ENCODE results near the gene STK4.
A peak's percentile ranks its signal among the peaks of the same experiment; 100 is the strongest.

The STK4 gene

DNA sequence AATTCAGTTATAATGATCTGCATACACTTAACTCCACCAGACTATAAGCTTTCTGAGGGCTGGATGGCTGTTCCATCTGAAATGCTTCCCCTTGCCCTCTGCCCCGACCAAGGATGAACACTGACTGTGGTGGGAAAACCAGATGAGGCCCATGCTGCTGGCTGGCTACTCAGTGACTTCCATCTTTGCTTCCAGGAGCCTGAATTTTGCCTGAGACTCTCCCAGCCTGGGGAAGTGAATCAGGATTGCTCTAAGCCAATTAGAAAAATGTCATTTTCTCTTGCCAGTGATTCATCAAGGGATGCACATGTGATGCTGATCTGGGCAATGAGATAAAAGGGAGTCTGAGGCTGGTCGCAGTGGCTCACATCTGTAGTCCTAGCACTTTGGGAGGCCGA, 4.4 kb upstream of the STK4 start:
- no CpG with 5 or more reads among the region's 3 CpGs for WGBS (ENCODE audit: insufficient coverage, insufficient read length)
- Histone ChIP-seq H3K4me3 (ENCODE audit: low read length) (no peak overlapping the region), H3K9me3 (ENCODE audit: control insufficient read depth, insufficient read depth, low read length) (no peaks in the 10 kb centered on the region), H3K27me3 (ENCODE audit: control insufficient read depth, insufficient read depth, low read length) (no peaks in the 10 kb centered on the region), H3K27ac (ENCODE audit: low read length) (no peak overlapping the region), H3K4me1 (ENCODE audit: control insufficient read depth, insufficient read depth, low read length) (no peaks in the 10 kb centered on the region), H3K36me3 (ENCODE audit: control insufficient read depth, insufficient read depth, low read length) (no peaks in the 10 kb centered on the region)
- DNase-seq (ENCODE audit: low read depth, low spot score), result no peak

DNA sequence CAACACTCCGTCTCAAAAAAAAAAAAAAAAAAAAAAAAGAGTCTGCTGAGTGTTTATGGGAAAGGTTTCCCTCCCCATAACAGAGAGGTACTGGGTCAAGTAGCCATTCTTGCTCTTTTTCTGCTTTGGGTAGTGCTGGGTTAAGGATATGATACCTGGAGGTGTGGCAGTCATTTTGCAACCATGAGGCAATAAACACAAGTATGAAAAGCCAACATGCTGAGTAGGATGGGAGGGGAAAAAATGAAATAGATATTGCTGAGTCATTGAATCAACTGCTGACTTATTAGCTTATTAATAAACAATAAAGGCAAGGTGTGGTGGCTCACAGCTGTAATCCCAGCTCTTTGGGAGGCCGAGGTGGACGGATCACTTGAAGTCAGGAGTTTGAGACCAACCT, 3.8 kb upstream of the STK4 start:
- no peak overlapping the region for H3K27ac ChIP-seq (ENCODE audit: low read length)
- 0 out of 2 replicates have a peak, but pooled peaks cover under 1% of the 10 kb centered on the region for H3K4me1 ChIP-seq (ENCODE audit: control insufficient read depth, insufficient read depth, low read length)
- DNase-seq (ENCODE audit: low read depth, low spot score), result no peak
- H3K9me3 ChIP-seq (ENCODE audit: control insufficient read depth, insufficient read depth, low read length), result no peaks in the 10 kb centered on the region
- no peaks in the 10 kb centered on the region for H3K36me3 ChIP-seq (ENCODE audit: control insufficient read depth, insufficient read depth, low read length)
- WGBS (ENCODE audit: insufficient coverage, insufficient read length), result no CpG with 5 or more reads among the region's 3 CpGs
- H3K4me3 ChIP-seq (ENCODE audit: low read length), result no peak overlapping the region
- no peaks in the 10 kb centered on the region for H3K27me3 ChIP-seq (ENCODE audit: control insufficient read depth, insufficient read depth, low read length)

DNA sequence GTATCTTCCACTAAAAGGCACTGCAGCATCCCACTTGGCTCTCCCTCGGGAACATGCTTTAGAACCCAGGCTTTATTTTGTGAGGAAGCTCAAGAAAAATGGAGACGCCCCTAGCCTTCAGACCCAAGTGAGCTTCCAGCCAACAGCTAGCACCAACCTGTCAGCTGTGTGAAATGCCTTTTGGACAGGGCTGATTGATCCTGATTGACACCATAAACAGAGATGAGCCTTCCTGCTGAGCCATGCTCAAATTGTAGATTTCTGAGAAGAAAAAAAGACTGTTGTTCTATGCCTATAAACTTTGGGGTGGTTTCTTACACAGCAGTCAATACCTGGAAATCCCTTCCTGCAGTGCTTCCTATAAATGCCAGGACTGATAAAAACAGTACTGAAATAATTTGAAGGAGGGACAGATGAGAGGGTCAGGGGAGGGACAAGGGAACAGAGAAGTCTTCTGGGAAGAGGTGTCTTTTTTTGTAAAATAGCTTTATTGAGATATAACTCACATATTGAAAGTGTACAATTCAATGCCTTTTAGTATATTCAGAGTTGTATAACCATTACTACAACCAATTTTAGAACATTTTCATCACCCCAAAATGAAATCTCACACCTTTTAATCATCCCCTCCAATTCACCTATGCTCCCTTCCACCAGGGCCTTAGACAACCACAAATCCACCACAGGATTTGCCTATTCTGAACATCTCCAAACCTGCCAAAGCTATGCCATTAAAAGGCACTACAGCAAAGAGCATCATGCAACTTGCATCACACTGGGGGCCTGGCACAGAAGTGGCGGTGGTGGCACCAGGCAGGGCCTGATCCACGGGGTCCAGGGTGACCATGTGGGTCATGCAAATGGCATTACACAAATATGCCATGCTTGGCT, 2.7 kb upstream of the STK4 start:
- no peak overlapping the region for H3K27ac ChIP-seq (ENCODE audit: low read length)
- DNase-seq (ENCODE audit: low read depth, low spot score), result no peak
- no CpG with 5 or more reads among the region's 4 CpGs for WGBS (ENCODE audit: insufficient coverage, insufficient read length)

DNA sequence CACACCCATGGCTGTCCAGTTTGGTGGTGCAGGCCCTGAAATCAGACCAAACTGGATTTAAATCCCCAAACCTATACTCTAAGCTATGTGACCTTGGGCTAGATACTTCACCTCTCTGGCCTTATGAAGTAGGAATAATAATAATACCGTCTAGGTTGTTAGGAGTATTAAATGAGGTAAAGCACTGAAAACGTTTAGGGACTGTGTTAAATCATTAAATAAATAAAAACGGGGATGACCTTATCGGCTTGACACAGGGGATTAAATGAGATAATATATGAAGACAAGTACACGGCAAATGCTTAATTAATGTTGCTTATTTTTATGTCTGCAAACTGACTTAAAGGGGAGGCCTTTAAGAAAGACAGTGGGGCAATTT, 672 bp upstream of the STK4 start:
- 0 out of 2 replicates have a peak, but pooled peaks cover 1% of the 10 kb centered on the region for H3K4me1 ChIP-seq (ENCODE audit: control insufficient read depth, insufficient read depth, low read length)
- no peak for DNase-seq (ENCODE audit: low read depth, low spot score)
- H3K4me3 ChIP-seq (ENCODE audit: low read length), result peak overlapping the region; percentile 80; the same call in 1 of the 2 replicates
- H3K9me3 ChIP-seq (ENCODE audit: control insufficient read depth, insufficient read depth, low read length), result no peaks in the 10 kb centered on the region
- no peaks in the 10 kb centered on the region for H3K36me3 ChIP-seq (ENCODE audit: control insufficient read depth, insufficient read depth, low read length)
- no CpG with 5 or more reads among the region's 5 CpGs for WGBS (ENCODE audit: insufficient coverage, insufficient read length)
- no peaks in the 10 kb centered on the region for H3K27me3 ChIP-seq (ENCODE audit: control insufficient read depth, insufficient read depth, low read length)
- H3K27ac ChIP-seq (ENCODE audit: low read length), result no peak overlapping the region

More for the DNA sequence above, 2.7 kb upstream of the STK4 start:
- Histone ChIP-seq H3K4me1 (ENCODE audit: control insufficient read depth, insufficient read depth, low read length) (0 out of 2 replicates have a peak, but pooled peaks cover 1% of the 10 kb centered on the region), H3K9me3 (ENCODE audit: control insufficient read depth, insufficient read depth, low read length) (no peaks in the 10 kb centered on the region), H3K36me3 (ENCODE audit: control insufficient read depth, insufficient read depth, low read length) (no peaks in the 10 kb centered on the region), H3K4me3 (ENCODE audit: low read length) (no peak overlapping the region), H3K27me3 (ENCODE audit: control insufficient read depth, insufficient read depth, low read length) (no peaks in the 10 kb centered on the region)

DNA sequence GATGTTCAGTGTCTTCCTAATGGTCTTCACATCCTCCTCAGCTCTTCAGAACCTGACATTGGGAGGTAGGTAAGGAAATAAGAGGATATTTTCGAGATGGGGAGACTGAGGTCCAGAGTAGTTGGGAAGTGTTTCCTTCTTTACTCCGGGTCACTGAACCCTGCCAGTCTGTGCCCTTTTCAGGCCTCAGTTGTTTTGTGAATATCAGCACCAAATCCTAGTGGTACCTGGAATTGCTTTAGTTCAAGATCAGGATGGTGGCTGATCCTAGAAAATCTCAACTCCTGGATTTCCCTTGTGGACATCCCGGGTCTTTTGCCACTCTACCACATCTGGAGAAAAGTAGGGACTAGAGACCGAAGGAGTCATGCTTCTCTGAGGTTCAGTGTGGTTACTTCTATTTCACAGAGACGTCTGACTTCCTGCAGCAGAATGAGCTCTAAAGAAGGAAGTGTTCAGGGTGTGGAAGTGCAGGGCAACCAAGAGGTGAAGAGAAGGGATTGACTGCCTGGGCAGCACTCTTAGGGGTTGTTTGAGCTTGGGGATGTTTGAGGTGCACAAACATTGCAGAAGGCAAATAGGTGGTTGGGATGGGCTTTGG, 995 bp downstream of the STK4 start:
- WGBS (ENCODE audit: insufficient coverage, insufficient read length), result no CpG with 5 or more reads among the region's 5 CpGs
- peak overlapping the region; percentile 80; the same call in 1 of the 2 replicates for H3K4me3 ChIP-seq (ENCODE audit: low read length)
- no peaks in the 10 kb centered on the region for H3K36me3 ChIP-seq (ENCODE audit: control insufficient read depth, insufficient read depth, low read length)
- no peak for DNase-seq (ENCODE audit: low read depth, low spot score)
- H3K27ac ChIP-seq (ENCODE audit: low read length), result no peak overlapping the region
- H3K9me3 ChIP-seq (ENCODE audit: control insufficient read depth, insufficient read depth, low read length), result no peaks in the 10 kb centered on the region
- 0 out of 2 replicates have a peak, but pooled peaks cover 1% of the 10 kb centered on the region for H3K4me1 ChIP-seq (ENCODE audit: control insufficient read depth, insufficient read depth, low read length)
- no peaks in the 10 kb centered on the region for H3K27me3 ChIP-seq (ENCODE audit: control insufficient read depth, insufficient read depth, low read length)

DNA sequence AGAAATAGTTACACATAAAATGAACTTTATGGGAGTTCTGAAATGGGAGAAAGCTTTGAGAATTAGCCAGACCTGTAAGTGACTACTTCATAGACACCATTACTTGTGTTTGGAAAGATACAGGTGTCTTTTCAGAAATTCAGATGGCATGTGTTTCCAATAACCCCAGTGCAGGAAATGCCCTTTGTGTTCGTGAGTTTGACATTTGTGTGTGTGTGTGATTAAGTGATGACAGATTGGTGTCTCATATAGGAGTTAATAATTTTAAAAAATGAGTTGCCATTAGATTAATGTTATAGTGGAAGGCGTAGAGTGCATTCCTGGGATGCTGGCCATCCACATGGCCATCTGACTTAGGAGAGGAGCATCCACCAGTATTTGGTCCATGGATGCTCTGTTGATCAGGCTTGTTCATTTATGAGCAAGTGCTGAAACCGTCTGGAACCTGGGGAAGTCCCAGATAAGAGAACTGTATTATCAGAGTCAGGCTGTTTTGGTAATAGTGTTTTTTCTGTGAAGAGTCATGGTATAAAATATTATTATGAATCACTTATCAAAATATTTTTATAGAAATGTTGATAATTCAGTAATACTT, 3.1 kb downstream of the STK4 start:
- DNase-seq (ENCODE audit: low read depth, low spot score), result no peak
- no CpG with 5 or more reads among the region's 3 CpGs for WGBS (ENCODE audit: insufficient coverage, insufficient read length)
- no peak overlapping the region for H3K4me3 ChIP-seq (ENCODE audit: low read length)
- peaks cover 2% of the 10 kb centered on the region; the same call in 1 of the 2 replicates for H3K36me3 ChIP-seq (ENCODE audit: control insufficient read depth, insufficient read depth, low read length)
- 0 out of 2 replicates have a peak, but pooled peaks cover 1% of the 10 kb centered on the region for H3K4me1 ChIP-seq (ENCODE audit: control insufficient read depth, insufficient read depth, low read length)
- no peaks in the 10 kb centered on the region for H3K27me3 ChIP-seq (ENCODE audit: control insufficient read depth, insufficient read depth, low read length)
- no peaks in the 10 kb centered on the region for H3K9me3 ChIP-seq (ENCODE audit: control insufficient read depth, insufficient read depth, low read length)
- H3K27ac ChIP-seq (ENCODE audit: low read length), result no peak overlapping the region

DNA sequence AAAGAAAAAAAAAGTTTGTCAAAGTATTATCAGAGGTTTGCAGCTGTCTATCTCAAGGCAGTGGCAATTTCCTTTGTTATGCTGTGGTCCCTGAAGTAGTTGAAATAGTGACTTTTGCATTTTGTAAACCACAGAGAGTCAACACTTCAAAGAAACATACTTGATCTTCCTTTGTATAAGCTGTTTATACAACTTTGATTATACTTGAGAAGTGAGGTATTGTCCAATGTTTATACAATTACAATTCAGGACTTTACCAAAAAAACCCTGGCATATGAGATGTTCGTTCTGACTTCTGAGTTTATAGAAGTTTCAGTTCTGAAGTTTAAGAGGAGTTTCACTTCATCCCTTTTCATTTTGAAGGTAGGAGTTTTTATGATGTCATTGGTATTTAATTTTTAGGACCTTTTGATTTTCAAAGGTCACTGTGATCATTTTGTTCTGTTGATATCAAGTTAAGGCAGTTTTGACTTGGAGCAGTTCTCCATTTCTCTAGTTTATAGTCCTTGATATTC, 4.0 kb downstream of the STK4 start:
- no CpG with 5 or more reads among the region's 1 CpG for WGBS (ENCODE audit: insufficient coverage, insufficient read length)
- no peaks in the 10 kb centered on the region for H3K9me3 ChIP-seq (ENCODE audit: control insufficient read depth, insufficient read depth, low read length)
- 0 out of 2 replicates have a peak, but pooled peaks cover 1% of the 10 kb centered on the region for H3K4me1 ChIP-seq (ENCODE audit: control insufficient read depth, insufficient read depth, low read length)
- H3K27ac ChIP-seq (ENCODE audit: low read length), result no peak overlapping the region
- no peak for DNase-seq (ENCODE audit: low read depth, low spot score)
- H3K36me3 ChIP-seq (ENCODE audit: control insufficient read depth, insufficient read depth, low read length), result peaks cover 2% of the 10 kb centered on the region; the same call in 1 of the 2 replicates
- H3K27me3 ChIP-seq (ENCODE audit: control insufficient read depth, insufficient read depth, low read length), result no peaks in the 10 kb centered on the region
- no peak overlapping the region for H3K4me3 ChIP-seq (ENCODE audit: low read length)

DNA sequence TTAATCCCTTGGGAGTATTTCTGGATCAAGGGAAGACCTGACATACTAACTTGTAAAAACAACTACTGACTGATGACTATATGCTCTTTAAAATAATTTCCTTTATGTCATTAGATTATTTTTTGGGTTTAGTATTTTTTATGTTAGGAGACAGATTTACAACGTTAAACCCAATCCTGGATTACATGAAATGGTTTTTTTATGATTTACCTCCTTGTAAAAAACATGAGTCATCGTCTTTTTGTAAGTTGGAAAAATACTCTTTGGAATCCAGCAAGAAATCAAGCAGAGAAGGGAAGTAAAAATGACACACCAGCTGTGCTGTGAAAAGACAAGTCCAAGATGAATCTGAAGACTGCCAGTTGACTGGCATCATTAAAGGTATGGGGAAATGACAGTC, 6.7 kb downstream of the STK4 start:
- Histone ChIP-seq H3K4me3 (ENCODE audit: low read length) (no peak overlapping the region), H3K27me3 (ENCODE audit: control insufficient read depth, insufficient read depth, low read length) (no peaks in the 10 kb centered on the region), H3K36me3 (ENCODE audit: control insufficient read depth, insufficient read depth, low read length) (peaks cover 2% of the 10 kb centered on the region; the same call in 1 of the 2 replicates), H3K4me1 (ENCODE audit: control insufficient read depth, insufficient read depth, low read length) (no peaks in the 10 kb centered on the region), H3K27ac (ENCODE audit: low read length) (no peak overlapping the region), H3K9me3 (ENCODE audit: control insufficient read depth, insufficient read depth, low read length) (no peaks in the 10 kb centered on the region)
- DNase-seq (ENCODE audit: low read depth, low spot score), result no peak
- WGBS (ENCODE audit: insufficient coverage, insufficient read length), result no CpG with 5 or more reads among the region's 2 CpGs

DNA sequence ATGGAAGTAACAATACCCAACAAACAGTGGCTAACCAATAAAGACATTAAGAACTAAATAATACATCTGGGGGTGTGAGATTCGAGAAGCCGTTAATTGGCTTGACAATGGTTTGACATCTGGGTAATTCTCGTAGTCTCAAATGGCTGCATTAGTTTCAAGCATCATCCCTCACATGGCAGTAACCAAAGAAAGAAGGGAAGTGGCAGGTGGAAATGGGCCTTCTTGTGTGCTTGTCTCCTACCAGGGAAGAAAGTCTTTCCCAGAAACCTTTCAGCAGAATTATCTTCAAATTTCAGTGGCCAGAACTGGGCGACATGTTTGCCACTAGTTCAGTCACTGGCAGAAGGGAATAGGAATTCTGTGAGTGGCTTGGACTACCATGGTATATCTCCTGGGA, 10.4 kb downstream of the STK4 start:
- Histone ChIP-seq H3K36me3 (ENCODE audit: control insufficient read depth, insufficient read depth, low read length) (peaks cover 2% of the 10 kb centered on the region; the same call in 1 of the 2 replicates), H3K27me3 (ENCODE audit: control insufficient read depth, insufficient read depth, low read length) (no peaks in the 10 kb centered on the region), H3K4me3 (ENCODE audit: low read length) (no peak overlapping the region), H3K9me3 (ENCODE audit: control insufficient read depth, insufficient read depth, low read length) (no peaks in the 10 kb centered on the region), H3K27ac (ENCODE audit: low read length) (no peak overlapping the region), H3K4me1 (ENCODE audit: control insufficient read depth, insufficient read depth, low read length) (no peaks in the 10 kb centered on the region)
- no CpG with 5 or more reads among the region's 4 CpGs for WGBS (ENCODE audit: insufficient coverage, insufficient read length)
- no peak for DNase-seq (ENCODE audit: low read depth, low spot score)

DNA sequence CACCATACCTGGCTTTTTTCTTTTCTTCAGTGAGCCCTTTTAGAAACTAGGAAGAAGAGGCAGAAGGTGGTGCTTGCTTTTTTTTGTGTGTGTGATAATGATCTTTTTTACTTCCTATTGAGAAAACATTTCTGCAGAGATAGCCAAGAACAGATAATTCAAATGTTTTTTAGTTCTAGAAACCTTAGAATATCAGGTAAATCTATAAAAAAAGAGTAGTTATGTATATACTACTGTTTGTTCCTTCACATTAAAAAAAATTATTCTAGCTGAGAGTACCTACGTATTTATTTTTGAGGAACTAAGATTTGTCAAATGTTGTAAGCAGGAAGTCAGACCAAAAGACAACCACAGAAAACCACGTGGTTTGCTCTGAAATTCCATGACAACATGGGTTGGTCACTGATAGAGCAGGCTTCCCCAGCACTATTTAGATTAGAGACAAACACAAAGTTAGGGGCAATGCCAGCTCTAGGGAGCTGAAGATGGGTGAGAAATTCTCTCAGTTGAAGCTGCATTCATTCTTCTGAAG, 12.8 kb downstream of the STK4 start:
- DNase-seq (ENCODE audit: low read depth, low spot score), result no peak
- H3K36me3 ChIP-seq (ENCODE audit: control insufficient read depth, insufficient read depth, low read length), result no peaks in the 10 kb centered on the region; the same call in 1 of the 2 replicates
- H3K27me3 ChIP-seq (ENCODE audit: control insufficient read depth, insufficient read depth, low read length), result no peaks in the 10 kb centered on the region
- no peaks in the 10 kb centered on the region for H3K9me3 ChIP-seq (ENCODE audit: control insufficient read depth, insufficient read depth, low read length)
- H3K4me1 ChIP-seq (ENCODE audit: control insufficient read depth, insufficient read depth, low read length), result no peaks in the 10 kb centered on the region
- no CpG with 5 or more reads among the region's 2 CpGs for WGBS (ENCODE audit: insufficient coverage, insufficient read length)
- no peak overlapping the region for H3K27ac ChIP-seq (ENCODE audit: low read length)
- no peak overlapping the region for H3K4me3 ChIP-seq (ENCODE audit: low read length)

Data from iPS DF 6.9 (cell line).